Duodenal mucosa (tissue), 2 donors: ENCODE data around the gene NAB2.

Source experiments
- H3K27ac ChIP-seq: one replicate; pipeline ENCODE4 v1.7.0; 2013; ENCODE audit warnings: low read depth, low read length
- H3K27me3 ChIP-seq, 2 donors: one replicate each; pipeline ENCODE4 v1.7.0; 2013; ENCODE audit warnings: low read length in 2 of 2, control low read depth in 1 of 2; ENCODE audit not compliant: insufficient read depth in 2 of 2, control insufficient read depth in 1 of 2
- H3K36me3 ChIP-seq, 2 donors: one replicate each; pipeline ENCODE4 v1.7.0; 2013; ENCODE audit warnings: low read length in 2 of 2, control low read depth in 1 of 2; ENCODE audit not compliant: insufficient read depth in 2 of 2, control insufficient read depth in 1 of 2
- H3K4me1 ChIP-seq, 2 donors: one replicate each; pipeline ENCODE4 v1.7.0; 2013; ENCODE audit warnings: low read length in 2 of 2, control low read depth in 1 of 2; ENCODE audit not compliant: insufficient read depth in 2 of 2, control insufficient read depth in 1 of 2
- H3K4me3 ChIP-seq, 2 donors: one replicate each; pipeline ENCODE4 v1.7.0; 2013; ENCODE audit warnings: low read length in 2 of 2, low read depth in 1 of 2
- H3K9ac ChIP-seq, 2 donors: one replicate each; pipeline ENCODE4 v1.7.0; 2013; ENCODE audit warnings: low read length in 2 of 2, low read depth in 1 of 2
- H3K9me3 ChIP-seq, 2 donors: one replicate each; pipeline ENCODE4 v1.7.0; 2013; ENCODE audit warnings: low read length in 2 of 2, control low read depth in 1 of 2; ENCODE audit not compliant: control insufficient read depth in 1 of 2

Gene NAB2

GRCh38 chr12:57133916-57134315, 45.0 kb downstream of the NAB2 start:
- H3K9me3 ChIP-seq: no peaks in the 10 kb centered on the region
- H3K9ac ChIP-seq: no peak overlapping the region
- H3K4me1 ChIP-seq: peaks cover 60 to 62% of the 10 kb centered on the region in 2 donors
- no peaks in the 10 kb centered on the region for H3K27me3 ChIP-seq
- no peak overlapping the region for H3K4me3 ChIP-seq
- peaks cover 0 to 4% of the 10 kb centered on the region in 2 donors for H3K36me3 ChIP-seq
- no peak overlapping the region for H3K27ac ChIP-seq

GRCh38 chr12:57134949-57135348, 46.0 kb downstream of the NAB2 start:
- Histone ChIP-seq H3K4me3 (no peak overlapping the region), H3K36me3 (peaks cover 4 to 7% of the 10 kb centered on the region in 2 donors), H3K9ac (no peak overlapping the region), H3K4me1 (peaks cover 63 to 65% of the 10 kb centered on the region in 2 donors), H3K27me3 (no peaks in the 10 kb centered on the region), H3K9me3 (no peaks in the 10 kb centered on the region), H3K27ac (no peak overlapping the region)

DNA sequence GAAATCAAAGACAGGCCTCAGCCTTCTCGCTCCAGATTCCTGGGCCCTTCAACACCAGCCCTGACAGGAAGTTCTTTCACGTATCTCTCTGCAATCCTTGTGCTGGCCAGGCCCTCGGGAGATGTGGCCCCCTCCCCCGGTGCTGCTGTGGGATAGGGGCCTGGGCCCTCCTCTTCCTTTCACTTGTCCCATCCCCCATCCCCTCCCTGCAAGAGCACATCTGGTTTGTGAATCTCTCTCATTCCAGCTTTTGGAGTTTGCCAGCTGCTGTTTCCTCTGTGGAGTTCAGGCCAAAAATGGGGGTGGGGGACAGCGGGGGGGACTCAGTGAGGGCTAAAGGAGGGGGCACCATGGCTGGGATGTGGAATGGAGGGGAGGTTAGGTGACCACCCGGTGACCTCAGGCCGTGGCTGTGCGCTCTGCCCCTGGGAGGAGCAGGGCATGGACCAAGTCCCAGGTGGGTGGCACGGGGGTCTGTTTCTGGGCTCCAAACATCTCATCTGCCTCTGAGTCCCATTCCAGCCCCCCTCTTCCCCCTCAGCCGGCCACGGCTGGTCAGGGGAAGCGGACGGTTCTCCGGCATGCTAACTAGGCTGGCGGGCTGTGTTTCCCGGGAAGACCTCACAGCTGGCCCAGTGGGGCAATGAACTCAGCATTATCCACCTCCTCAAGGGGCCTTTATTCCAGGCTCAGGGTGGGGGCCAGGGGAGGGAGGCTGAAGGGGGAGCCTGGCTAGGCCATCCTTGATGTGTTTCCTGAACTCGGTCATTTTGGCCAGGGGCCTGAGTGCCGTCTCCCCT, 46.8 kb downstream of the NAB2 start:
- Histone ChIP-seq H3K36me3 (peaks cover 4 to 13% of the 10 kb centered on the region in 2 donors), H3K9me3 (no peaks in the 10 kb centered on the region), H3K27me3 (no peaks in the 10 kb centered on the region), H3K4me3 (no peak overlapping the region), H3K4me1 (peaks cover 56 to 58% of the 10 kb centered on the region in 2 donors), H3K9ac (no peak overlapping the region), H3K27ac (peak overlapping the region; percentile 64)

DNA sequence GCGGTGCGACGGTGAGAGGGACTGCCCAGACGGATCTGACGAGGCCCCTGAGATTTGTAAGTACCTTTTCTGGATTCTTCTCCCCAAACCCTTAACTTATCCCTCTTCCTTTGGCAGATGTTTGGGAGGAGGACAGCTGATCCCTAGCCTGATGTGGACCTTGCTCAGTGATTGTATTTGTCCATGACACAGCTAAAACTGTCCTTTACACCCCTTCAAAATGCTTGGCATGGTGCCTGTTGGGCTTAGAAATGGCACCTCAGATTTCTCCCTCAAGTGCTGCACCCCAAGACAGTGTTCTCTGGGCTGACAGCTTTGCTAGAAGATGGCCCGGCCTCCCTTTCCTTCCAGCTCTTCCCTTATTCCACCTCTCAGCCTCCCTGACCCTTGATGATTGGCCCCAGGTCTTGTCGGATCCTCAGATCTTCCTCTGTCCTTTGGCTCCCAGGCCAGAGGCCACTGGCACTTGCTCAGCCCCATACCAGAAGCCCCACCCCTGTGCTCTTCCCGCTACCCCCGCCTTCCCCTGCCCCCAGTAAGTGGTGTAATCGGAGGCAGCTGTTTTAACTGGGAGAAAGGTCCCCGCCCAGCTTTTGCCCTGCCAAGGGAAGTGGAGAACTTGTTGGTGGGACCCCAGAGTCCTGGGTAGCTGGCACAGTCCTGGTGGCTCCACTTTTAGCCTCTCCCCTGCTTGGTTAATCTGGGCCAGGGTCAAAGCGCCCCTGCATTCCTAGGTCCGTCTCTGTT, 49.8 kb downstream of the NAB2 start:
- Histone ChIP-seq H3K27ac (no peak overlapping the region), H3K4me1 (peaks cover 32 to 36% of the 10 kb centered on the region in 2 donors), H3K4me3 (peak overlapping the region; percentile 16 to 31), H3K27me3 (no peaks in the 10 kb centered on the region), H3K9me3 (no peaks in the 10 kb centered on the region), H3K36me3 (peaks cover 20 to 38% of the 10 kb centered on the region in 2 donors), H3K9ac (no peak overlapping the region)

DNA sequence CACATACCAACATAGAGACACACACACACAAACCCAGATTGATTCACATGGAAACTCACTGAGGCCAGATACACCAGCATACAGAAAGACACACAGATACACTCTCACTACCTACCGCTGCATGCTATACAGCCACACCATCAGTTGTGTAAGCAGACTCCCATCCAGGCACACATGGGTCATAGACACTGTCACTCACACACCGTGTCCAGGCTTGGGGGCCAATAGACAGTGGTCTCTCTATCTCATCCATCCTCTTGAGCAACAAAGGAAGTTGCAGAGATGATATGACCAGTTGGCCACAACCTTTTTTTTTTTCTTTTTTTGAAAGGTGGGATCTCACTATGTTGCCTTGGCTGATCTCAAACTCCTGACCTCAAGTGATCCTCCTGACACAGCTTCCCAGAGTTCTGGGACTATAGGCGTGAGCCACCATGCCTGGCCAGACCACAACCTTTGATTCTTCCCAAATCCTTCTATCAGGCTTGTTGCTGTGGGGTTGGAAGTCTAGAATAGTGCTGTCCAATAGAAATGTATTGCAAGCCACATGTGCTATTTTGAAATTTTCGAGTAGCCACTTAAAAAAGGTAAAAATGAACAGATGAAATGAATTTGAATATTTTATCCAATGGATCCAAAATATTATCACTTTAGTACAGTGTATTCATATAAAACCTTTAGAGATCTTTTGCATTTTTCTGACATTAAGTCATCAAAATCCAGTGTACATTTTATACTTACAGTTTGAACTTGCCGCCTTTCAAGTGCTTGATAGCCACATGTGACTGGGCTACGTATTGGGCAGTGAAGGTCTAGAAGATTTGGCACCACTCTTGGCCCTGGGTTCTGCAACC, 51.1 kb downstream of the NAB2 start:
- Histone ChIP-seq H3K9ac (no peak overlapping the region), H3K4me1 (peaks cover 31 to 34% of the 10 kb centered on the region in 2 donors), H3K27ac (no peak overlapping the region)

GRCh38 chr12:57141249-57141648, 52.3 kb downstream of the NAB2 start:
- Histone ChIP-seq H3K9me3 (no peaks in the 10 kb centered on the region), H3K27me3 (no peaks in the 10 kb centered on the region), H3K4me1 (peaks cover 38 to 39% of the 10 kb centered on the region in 2 donors), H3K27ac (no peak overlapping the region), H3K4me3 (no peak overlapping the region), H3K9ac (no peak overlapping the region), H3K36me3 (peaks cover 32 to 58% of the 10 kb centered on the region in 2 donors)

More for the DNA sequence above, 51.1 kb downstream of the NAB2 start:
- Histone ChIP-seq H3K9me3 (no peaks in the 10 kb centered on the region), H3K27me3 (no peaks in the 10 kb centered on the region), H3K36me3 (peaks cover 27 to 50% of the 10 kb centered on the region in 2 donors), H3K4me3 (no peak overlapping the region)

GRCh38 chr12:57142121-57142520, 53.2 kb downstream of the NAB2 start:
- Histone ChIP-seq H3K27me3 (no peaks in the 10 kb centered on the region), H3K4me1 (peaks cover 41 to 46% of the 10 kb centered on the region in 2 donors), H3K27ac (no peak overlapping the region), H3K36me3 (peaks cover 32 to 58% of the 10 kb centered on the region in 2 donors), H3K9me3 (no peaks in the 10 kb centered on the region), H3K4me3 (no peak overlapping the region), H3K9ac (no peak overlapping the region)

GRCh38 chr12:57142727-57143126, 53.8 kb downstream of the NAB2 start:
- Histone ChIP-seq H3K4me3 (no peak overlapping the region), H3K36me3 (peaks cover 32 to 58% of the 10 kb centered on the region in 2 donors), H3K9me3 (no peaks in the 10 kb centered on the region), H3K27me3 (no peaks in the 10 kb centered on the region), H3K27ac (no peak overlapping the region), H3K9ac (no peak overlapping the region), H3K4me1 (peaks cover 46 to 48% of the 10 kb centered on the region in 2 donors)

GRCh38 chr12:57143454-57143853, 54.5 kb downstream of the NAB2 start:
- no peak overlapping the region for H3K9ac ChIP-seq
- H3K9me3 ChIP-seq: no peaks in the 10 kb centered on the region
- H3K4me3 ChIP-seq: no peak overlapping the region
- peaks cover 46 to 48% of the 10 kb centered on the region in 2 donors for H3K4me1 ChIP-seq
- H3K36me3 ChIP-seq: peaks cover 32 to 58% of the 10 kb centered on the region in 2 donors
- no peak overlapping the region for H3K27ac ChIP-seq
- H3K27me3 ChIP-seq: no peaks in the 10 kb centered on the region
